SK-N-SH (cell line): ENCODE data around the gene SDSL. TPM values are rescaled to one million over a fixed set of nuclear protein-coding genes. Genes with fewer than 3 reads are reported as not detected.

Experiments
- CTCF ChIA-PET: fragments of 300-600, 350-600 bp; formaldehyde crosslinking; extraction: SDS; loops from one replicate; lab custom pipeline; 2021; lab: Yijun Ruan, JAX
- POLR2A ChIA-PET: fragments of 350-600 bp; sonication (Branson Sonifier 250); formaldehyde crosslinking; extraction: SDS; loops from one replicate; lab custom pipeline; 2020; ENCODE audit warnings: antibody characterized with exemption, inconsistent platforms; lab: Yijun Ruan, JAX
- DNase-seq: peaks from one replicate; pipeline ENCODE4 v3.0.0; 2012
- H2AFZ ChIP-seq: fragments of 200-600 bp; sonication (generic); 2 replicates; pipeline ENCODE4 v1.8.1; 2016; ENCODE audit warnings: antibody characterized with exemption, mild to moderate bottlenecking, low read depth
- H3F3A ChIP-seq: fragments of 200-600 bp; sonication (generic); replicated peaks from 2 replicates; pipeline ENCODE3; 2016; ENCODE audit warnings: antibody characterized with exemption, mild to moderate bottlenecking; ENCODE audit not compliant: insufficient read depth
- H3K27ac ChIP-seq, 2 experiments: fragments of 200-500 bp in 1 of 2; fragments of 200-600 bp in 1 of 2; sonication (Bioruptor generic) in 1 of 2; sonication (generic), shearing (Covaris generic) in 1 of 2; 2 replicates each; pipeline versions ENCODE4 v1.5.1 to v1.6.1; 2014 to 2016; ENCODE audit warnings: low read depth in 2 of 2, inconsistent platforms in 1 of 2, low read length in 1 of 2, mild to moderate bottlenecking in 1 of 2, mixed read lengths in 1 of 2
- H3K27me3 ChIP-seq: fragments of 200-600 bp; sonication (generic), shearing (Covaris generic); 2 replicates; pipeline ENCODE4 v1.6.1; 2016; ENCODE audit warnings: mixed run types; ENCODE audit not compliant: insufficient read depth
- H3K36me3 ChIP-seq, 2 experiments: fragments of 200-500 bp in 1 of 2; fragments of 200-600 bp in 1 of 2; sonication (Bioruptor generic) in 1 of 2; sonication (generic) in 1 of 2; replicated peaks in 1 of 2; 2 replicates each; pipeline versions ENCODE3 to v1.5.1; 2014 to 2016; ENCODE audit warnings: low read length in 1 of 2, mild to moderate bottlenecking in 1 of 2; ENCODE audit not compliant: insufficient read depth in 2 of 2, control insufficient read depth in 1 of 2
- H3K4me1 ChIP-seq, 2 experiments: fragments of 200-500 bp in 1 of 2; fragments of 200-600 bp in 1 of 2; sonication (Bioruptor generic) in 1 of 2; sonication (generic), shearing (Covaris generic) in 1 of 2; 2 replicates each; pipeline versions ENCODE4 v1.5.1 to v1.6.1; 2014 to 2016; ENCODE audit warnings: low read depth in 1 of 2, low read length in 1 of 2, mixed run types in 1 of 2; ENCODE audit not compliant: insufficient read depth in 2 of 2, control insufficient read depth in 1 of 2
- H3K4me2 ChIP-seq: fragments of 200-600 bp; sonication (generic), shearing (Covaris generic); 2 replicates; pipeline ENCODE4 v1.6.1; 2017; ENCODE audit warnings: mixed run types
- H3K4me3 ChIP-seq, 2 experiments: fragments of 200-500 bp in 1 of 2; fragments of 200-600 bp in 1 of 2; sonication (Bioruptor generic) in 1 of 2; sonication (generic), shearing (Covaris generic) in 1 of 2; 2 replicates each; pipeline versions ENCODE4 v1.5.1 to v1.8.1; 2014 to 2016; ENCODE audit warnings: low read depth in 2 of 2, inconsistent platforms in 1 of 2, low read length in 1 of 2, mild to moderate bottlenecking in 1 of 2, mixed read lengths in 1 of 2, moderate library complexity in 1 of 2
- H3K79me2 ChIP-seq: fragments of 200-600 bp; sonication (generic); 2 replicates; pipeline ENCODE4 v1.8.1; 2017; ENCODE audit warnings: mild to moderate bottlenecking; ENCODE audit not compliant: insufficient read depth
- H3K9ac ChIP-seq: fragments of 200-600 bp; sonication (generic); 2 replicates; pipeline ENCODE4 v1.6.1; 2017; ENCODE audit warnings: mixed run types
- H3K9me2 ChIP-seq: fragments of 200-600 bp; sonication (generic); 2 replicates; pipeline ENCODE4 v1.6.1; 2017; ENCODE audit warnings: mixed run types
- H3K9me3 ChIP-seq: fragments of 200-600 bp; sonication (generic); 2 replicates; pipeline ENCODE4 v1.6.1; 2017; ENCODE audit warnings: mixed run types, mild to moderate bottlenecking, moderate library complexity
- H4K20me1 ChIP-seq: fragments of 200-600 bp; sonication (generic); 2 replicates; pipeline ENCODE4 v1.6.1; 2017; ENCODE audit warnings: mild to moderate bottlenecking, mixed run types; ENCODE audit not compliant: insufficient read depth
- CHD2 ChIP-seq: fragments of 150-350 bp; IDR thresholded peaks from 2 replicates; pipeline ENCODE4 v1.6.1; 2018; ENCODE audit warnings: low read length; ENCODE audit not compliant: partially characterized antibody
- CTCF ChIP-seq: fragments of 200-600 bp; sonication (generic); IDR thresholded peaks from 2 replicates; pipeline ENCODE4 v1.6.1; 2017; ENCODE audit warnings: antibody characterized with exemption, mild to moderate bottlenecking, moderate library complexity
- EP300 ChIP-seq, 2 experiments: IDR thresholded peaks; 2 replicates each; pipeline versions ENCODE4 v1.4.0 to v1.6.1; 2012; ENCODE audit warnings: borderline replicate concordance in 1 of 2, low read depth in 1 of 2, low read length in 1 of 2
- EZH2phosphoT487 ChIP-seq: fragments of 200-600 bp; sonication (generic); IDR thresholded peaks from 2 replicates; pipeline ENCODE4 v1.6.1; 2017; ENCODE audit warnings: low read depth, mixed run types, mild to moderate bottlenecking, antibody characterized with exemption, moderate library complexity, borderline replicate concordance
- FOSL2 ChIP-seq: IDR thresholded peaks from 2 replicates; pipeline ENCODE4 v1.4.0; 2012; ENCODE audit warnings: low read depth, mild to moderate bottlenecking, moderate library complexity, borderline replicate concordance
- FOXJ3 ChIP-seq: sonication (generic); formaldehyde crosslinking; IDR thresholded peaks from 2 replicates; pipeline ENCODE4 v1.5.1; 2020; ENCODE audit warnings: mild to moderate bottlenecking, missing genetic modification reagents
- GATA2 ChIP-seq: sonication (generic); formaldehyde crosslinking; IDR thresholded peaks from 2 replicates; pipeline ENCODE4 v1.5.0; 2020; ENCODE audit warnings: mild to moderate bottlenecking, missing genetic modification reagents
- IRF3 ChIP-seq: fragments of 150-350 bp; IDR thresholded peaks from 2 replicates; pipeline ENCODE4 v1.6.1; 2016; ENCODE audit warnings: mild to moderate bottlenecking, low read depth, low read length
- MEF2A ChIP-seq: IDR thresholded peaks from 2 replicates; pipeline ENCODE4 v1.4.0; 2012; ENCODE audit warnings: low read depth, borderline replicate concordance
- MXI1 ChIP-seq: IDR thresholded peaks from 2 replicates; pipeline ENCODE4 v1.6.1; 2012; ENCODE audit warnings: mild to moderate bottlenecking, low read depth, low read length, improper control_type of control experiment
- RCOR1 ChIP-seq: fragments of 150-350 bp; IDR thresholded peaks from 2 replicates; pipeline ENCODE4 v1.6.1; 2017; ENCODE audit warnings: antibody characterized with exemption, low read length
- SIN3A ChIP-seq: IDR thresholded peaks from 2 replicates; pipeline ENCODE4 v1.6.1; 2012; ENCODE audit warnings: low read depth, mild to moderate bottlenecking, low read length, moderate library complexity, borderline replicate concordance
- SMC3 ChIP-seq: IDR thresholded peaks from 2 replicates; pipeline ENCODE4 v1.6.1; 2012; ENCODE audit warnings: low read depth, low read length, improper control_type of control experiment
- TCF12 ChIP-seq: IDR thresholded peaks from 2 replicates; pipeline ENCODE4 v1.4.0; 2012
- TEAD4 ChIP-seq: IDR thresholded peaks from 2 replicates; pipeline ENCODE4 v1.4.0; 2012; ENCODE audit warnings: mild to moderate bottlenecking, borderline replicate concordance; ENCODE audit not compliant: insufficient read depth
- WGBS: methylation state at CpG from one replicate; pipeline ENCODE4 v1.1.6; 2017; ENCODE audit warnings: low lambda C conversion rate; 5-methylcytosine and 5-hydroxymethylcytosine counted together
- polyA plus RNA-seq, 3 experiments: library from polyadenylated mRNA; depleted of rRNA; stranded (reverse); fragments of >200 nt; gene quantifications; 2 replicates each; pipeline ENCODE4 v1.2.3, GENCODE V29; 2012
- TF ChIP-seq, protein P1 (sequence below): IDR thresholded peaks from 2 replicates; pipeline ENCODE4 v1.4.0; 2012; ENCODE audit warnings: low read depth, borderline replicate concordance
- TF ChIP-seq, protein P2 (sequence below): IDR thresholded peaks from 2 replicates; pipeline ENCODE4 v1.4.0; 2012; ENCODE audit warnings: low read depth, borderline replicate concordance

The SDSL gene
- polyA plus RNA-seq, 1 of the 3 experiments (the other 2 are of a cell fraction) = 33.7 TPM

- Histone ChIP-seq H2AFZ (no peak overlapping the region), H3K4me3 (no peak overlapping the region), H3K9ac (no peak overlapping the region), H3K36me3 (no peaks in the 10 kb centered on the region), H3K79me2 (no peaks in the 10 kb centered on the region), H3K9me2 (no peaks in the 10 kb centered on the region), H3K4me1 (no peaks in the 10 kb centered on the region), H3K27me3 (no peaks in the 10 kb centered on the region), H3F3A (no peaks in the 10 kb centered on the region), H3K9me3 (no peaks in the 10 kb centered on the region), H3K4me2 (no peak overlapping the region), H3K27ac (no peak overlapping the region), H4K20me1 (no peaks in the 10 kb centered on the region)
- ChIA-PET POLR2A (no interaction called here), CTCF (interaction anchor here (1.8 kb wide), 1 partner anchor 9 kb away, joined by 8 read pairs; no protein-coding TSS in a partner anchor)
- no peak for DNase-seq
- 48% methylated on average over 3 of the region's 6 CpGs for WGBS
- no peak for TF ChIP-seq TEAD4
- no peak for TF ChIP-seq SMC3
- TF ChIP-seq EZH2phosphoT487 = no peak
- TF ChIP-seq IRF3 = no peak
- TF ChIP-seq, protein P1, sequence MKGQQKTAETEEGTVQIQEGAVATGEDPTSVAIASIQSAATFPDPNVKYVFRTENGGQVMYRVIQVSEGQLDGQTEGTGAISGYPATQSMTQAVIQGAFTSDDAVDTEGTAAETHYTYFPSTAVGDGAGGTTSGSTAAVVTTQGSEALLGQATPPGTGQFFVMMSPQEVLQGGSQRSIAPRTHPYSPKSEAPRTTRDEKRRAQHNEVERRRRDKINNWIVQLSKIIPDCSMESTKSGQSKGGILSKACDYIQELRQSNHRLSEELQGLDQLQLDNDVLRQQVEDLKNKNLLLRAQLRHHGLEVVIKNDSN = no peak; the same call in 1 of the 2 replicates
- TF ChIP-seq CTCF = no peak
- TF ChIP-seq RCOR1 = no peak
- TF ChIP-seq MEF2A = no peak
- no peak for TF ChIP-seq CHD2
- TF ChIP-seq FOXJ3 (CRISPR knock-in tag) = no peak
- TF ChIP-seq, protein P2, sequence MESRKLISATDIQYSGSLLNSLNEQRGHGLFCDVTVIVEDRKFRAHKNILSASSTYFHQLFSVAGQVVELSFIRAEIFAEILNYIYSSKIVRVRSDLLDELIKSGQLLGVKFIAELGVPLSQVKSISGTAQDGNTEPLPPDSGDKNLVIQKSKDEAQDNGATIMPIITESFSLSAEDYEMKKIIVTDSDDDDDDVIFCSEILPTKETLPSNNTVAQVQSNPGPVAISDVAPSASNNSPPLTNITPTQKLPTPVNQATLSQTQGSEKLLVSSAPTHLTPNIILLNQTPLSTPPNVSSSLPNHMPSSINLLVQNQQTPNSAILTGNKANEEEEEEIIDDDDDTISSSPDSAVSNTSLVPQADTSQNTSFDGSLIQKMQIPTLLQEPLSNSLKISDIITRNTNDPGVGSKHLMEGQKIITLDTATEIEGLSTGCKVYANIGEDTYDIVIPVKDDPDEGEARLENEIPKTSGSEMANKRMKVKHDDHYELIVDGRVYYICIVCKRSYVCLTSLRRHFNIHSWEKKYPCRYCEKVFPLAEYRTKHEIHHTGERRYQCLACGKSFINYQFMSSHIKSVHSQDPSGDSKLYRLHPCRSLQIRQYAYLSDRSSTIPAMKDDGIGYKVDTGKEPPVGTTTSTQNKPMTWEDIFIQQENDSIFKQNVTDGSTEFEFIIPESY = no peak
- TF ChIP-seq MXI1 = no peak
- TF ChIP-seq FOSL2 = no peak
- TF ChIP-seq SIN3A = no peak
- no peak for TF ChIP-seq GATA2 (CRISPR knock-in tag)
- no peak for TF ChIP-seq EP300 (IDR thresholded peaks at IDR 0.05; ENCODE audit: borderline replicate concordance in 1 of 2, low read depth in 1 of 2, low read length in 1 of 2)
- no peak for TF ChIP-seq TCF12
These were observed 6.0 kb upstream of the SDSL start for GRCh38 chr12:113416091-113416754.
